WTC11 (cell line): Measurements from ENCODE around the gene NRXN2. TPM values are rescaled to one million over a fixed set of nuclear protein-coding genes. Genes with fewer than 3 reads are reported as not detected.

Source experiments
- ATAC-seq: fragments of 200-7000 bp; cut with Tn5 transposase; 2 replicates; pipeline ENCODE4 v1.10.0; 2021; ENCODE audit warnings: mild to moderate bottlenecking, moderate library complexity
- CTCF ChIA-PET: fragments of 300-600 bp; sonication (Branson Sonifier 250); formaldehyde crosslinking; loops from one replicate; lab custom pipeline; 2021; ENCODE audit warnings: antibody characterized with exemption; lab: Charles Lee
- POLR2A ChIA-PET: fragments of 350-600 bp; sonication (Branson Sonifier 250); formaldehyde crosslinking; loops from one replicate; lab custom pipeline; 2021; ENCODE audit warnings: antibody characterized with exemption; lab: Charles Lee
- DNase-seq: peaks from one replicate; pipeline ENCODE4 v3.0.0; 2021; ENCODE audit warnings: low spot score
- H3K27ac Mint-ChIP-seq: 2 replicates; pipeline ENCODE4 v1.8.0; 2021; ENCODE audit warnings: mixed read lengths
- H3K27me3 Mint-ChIP-seq: 2 replicates; pipeline ENCODE4 v1.8.0; 2021; ENCODE audit warnings: low read depth, mild to moderate bottlenecking, moderate library complexity, mixed read lengths
- H3K36me3 Mint-ChIP-seq: 2 replicates; pipeline ENCODE4 v1.8.0; 2021; ENCODE audit warnings: mixed read lengths
- H3K4me1 Mint-ChIP-seq: 2 replicates; pipeline ENCODE4 v1.8.0; 2022; ENCODE audit warnings: mixed read lengths
- H3K4me3 Mint-ChIP-seq: 2 replicates; pipeline ENCODE4 v1.8.0; 2021; ENCODE audit warnings: mild to moderate bottlenecking, moderate library complexity, mixed read lengths
- H3K9me3 Mint-ChIP-seq: 2 replicates; pipeline ENCODE4 v1.8.0; 2021; ENCODE audit warnings: mixed read lengths
- ATF1 ChIP-seq: sonication (generic); formaldehyde crosslinking; IDR thresholded peaks from 2 replicates; pipeline ENCODE4 v1.8.1; 2023; ENCODE audit warnings: mild to moderate bottlenecking, moderate library complexity, missing genetic modification reagents
- CBFB ChIP-seq: sonication (generic); formaldehyde crosslinking; IDR thresholded peaks from 2 replicates; pipeline ENCODE4 v1.8.1; 2022; ENCODE audit warnings: mild to moderate bottlenecking, low read depth, missing genetic modification reagents
- CTCF ChIP-seq: fragments of 200-600 bp; IDR thresholded peaks from 2 replicates; pipeline ENCODE4 v1.8.0; 2022; ENCODE audit warnings: antibody characterized with exemption
- IRF1 ChIP-seq: sonication (generic); formaldehyde crosslinking; IDR thresholded peaks from 2 replicates; pipeline ENCODE4 v1.8.0; 2023; ENCODE audit warnings: missing genetic modification reagents
- MAX ChIP-seq: sonication (generic); formaldehyde crosslinking; IDR thresholded peaks from 2 replicates; pipeline ENCODE4 v1.8.0; 2022; ENCODE audit warnings: mild to moderate bottlenecking, missing genetic modification reagents
- SMAD3 ChIP-seq: sonication (generic); formaldehyde crosslinking; IDR thresholded peaks from 2 replicates; pipeline ENCODE4 v1.8.0; 2022; ENCODE audit warnings: missing genetic modification reagents, mild to moderate bottlenecking, borderline replicate concordance
- SOX15 ChIP-seq: fragments of 250-450 bp; sonication (Bioruptor Pico); IDR thresholded peaks from 2 replicates; pipeline ENCODE4 v1.9.0; 2021; ENCODE audit warnings: mild to moderate bottlenecking
- SP1 ChIP-seq: sonication (generic); formaldehyde crosslinking; conservative IDR thresholded peaks from 2 replicates; pipeline ENCODE4 v1.8.1; 2022; ENCODE audit warnings: missing genetic modification reagents
- TEAD1 ChIP-seq: sonication (generic); formaldehyde crosslinking; IDR thresholded peaks from 2 replicates; pipeline ENCODE4 v1.8.0; 2022; ENCODE audit warnings: mild to moderate bottlenecking, missing genetic modification reagents
- TEAD4 ChIP-seq: sonication (generic); formaldehyde crosslinking; IDR thresholded peaks from 2 replicates; pipeline ENCODE4 v1.8.0; 2022; ENCODE audit warnings: mild to moderate bottlenecking, missing genetic modification reagents
- ZMAT4 ChIP-seq: fragments of 250-450 bp; sonication (Bioruptor Pico); IDR thresholded peaks from 2 replicates; pipeline ENCODE4 v1.9.0; 2021; ENCODE audit warnings: mild to moderate bottlenecking
- ZNF138 ChIP-seq: sonication (generic); formaldehyde crosslinking; conservative IDR thresholded peaks from 2 replicates; pipeline ENCODE4 v1.8.1; 2022; ENCODE audit warnings: mild to moderate bottlenecking, moderate library complexity, missing genetic modification reagents
- ZNF219 ChIP-seq: sonication (generic); formaldehyde crosslinking; IDR thresholded peaks from 2 replicates; pipeline ENCODE4 v1.8.0; 2023; ENCODE audit warnings: missing genetic modification reagents, mild to moderate bottlenecking, borderline replicate concordance
- ZNF281 ChIP-seq: sonication (generic); formaldehyde crosslinking; IDR thresholded peaks from 2 replicates; pipeline ENCODE4 v1.8.0; 2023; ENCODE audit warnings: mild to moderate bottlenecking, missing genetic modification reagents
- ZNF396 ChIP-seq: fragments of 250-450 bp; sonication (Bioruptor Pico); IDR thresholded peaks from 2 replicates; pipeline ENCODE4 v1.8.0; 2021; ENCODE audit warnings: mild to moderate bottlenecking, moderate library complexity, borderline replicate concordance
- ZNF512 ChIP-seq: sonication (generic); formaldehyde crosslinking; IDR thresholded peaks from 2 replicates; pipeline ENCODE4 v1.8.1; 2022; ENCODE audit warnings: missing genetic modification reagents, borderline replicate concordance
- total RNA-seq: library from RNA; stranded (reverse); gene quantifications from 3 replicates; pipeline ENCODE4 v1.2.3, GENCODE V29; 2021
- TF ChIP-seq, protein P1 (sequence below): fragments of 250-450 bp; sonication (Bioruptor Pico); conservative IDR thresholded peaks from 2 replicates; pipeline ENCODE4 v1.9.0; 2021; ENCODE audit warnings: mild to moderate bottlenecking

Gene NRXN2
- total RNA-seq, 1 experiment from 2014 or later, result 8.6 TPM

DNA sequence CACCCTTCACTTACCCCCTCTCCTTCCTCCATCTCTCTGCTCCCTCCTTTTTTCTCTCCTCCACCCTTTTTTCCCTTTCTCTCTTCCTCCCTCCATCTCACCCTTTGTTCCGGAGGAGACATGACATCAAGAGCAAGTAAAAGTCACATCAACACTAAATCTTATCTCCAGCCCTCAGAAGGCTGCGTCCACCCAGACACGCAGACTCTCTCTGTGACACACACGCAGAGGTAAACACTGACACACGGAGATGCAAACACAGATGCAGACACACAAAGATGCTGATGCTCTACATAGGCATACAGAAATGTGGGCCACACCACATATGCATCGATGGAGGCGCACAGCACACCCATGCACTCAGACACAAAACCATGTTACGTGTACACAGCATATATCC lies 27.0 kb downstream of the NRXN2 start:
- Mint-ChIP-seq H3K27me3 (peaks cover 54% of the 10 kb centered on the region), H3K4me3 (no peak overlapping the region)
- no peak for TF ChIP-seq SOX15 (CRISPR knock-in tag)
- no peak for TF ChIP-seq CBFB (CRISPR knock-in tag)
- no peak for TF ChIP-seq ZNF138 (CRISPR knock-in tag)
- TF ChIP-seq TEAD4 (CRISPR knock-in tag), result no peak
- no peak for TF ChIP-seq ZMAT4 (CRISPR knock-in tag)
- no peak for TF ChIP-seq ZNF512 (CRISPR knock-in tag)
- TF ChIP-seq ZNF219 (CRISPR knock-in tag), result no peak
- TF ChIP-seq ATF1 (CRISPR knock-in tag), result no peak
- no peak for TF ChIP-seq SP1
- TF ChIP-seq CTCF, result no peak
- TF ChIP-seq ZNF396 (CRISPR knock-in tag), result no peak
- no peak for TF ChIP-seq ZNF281 (CRISPR knock-in tag)
- TF ChIP-seq SMAD3 (CRISPR knock-in tag), result no peak
- TF ChIP-seq, protein P1, sequence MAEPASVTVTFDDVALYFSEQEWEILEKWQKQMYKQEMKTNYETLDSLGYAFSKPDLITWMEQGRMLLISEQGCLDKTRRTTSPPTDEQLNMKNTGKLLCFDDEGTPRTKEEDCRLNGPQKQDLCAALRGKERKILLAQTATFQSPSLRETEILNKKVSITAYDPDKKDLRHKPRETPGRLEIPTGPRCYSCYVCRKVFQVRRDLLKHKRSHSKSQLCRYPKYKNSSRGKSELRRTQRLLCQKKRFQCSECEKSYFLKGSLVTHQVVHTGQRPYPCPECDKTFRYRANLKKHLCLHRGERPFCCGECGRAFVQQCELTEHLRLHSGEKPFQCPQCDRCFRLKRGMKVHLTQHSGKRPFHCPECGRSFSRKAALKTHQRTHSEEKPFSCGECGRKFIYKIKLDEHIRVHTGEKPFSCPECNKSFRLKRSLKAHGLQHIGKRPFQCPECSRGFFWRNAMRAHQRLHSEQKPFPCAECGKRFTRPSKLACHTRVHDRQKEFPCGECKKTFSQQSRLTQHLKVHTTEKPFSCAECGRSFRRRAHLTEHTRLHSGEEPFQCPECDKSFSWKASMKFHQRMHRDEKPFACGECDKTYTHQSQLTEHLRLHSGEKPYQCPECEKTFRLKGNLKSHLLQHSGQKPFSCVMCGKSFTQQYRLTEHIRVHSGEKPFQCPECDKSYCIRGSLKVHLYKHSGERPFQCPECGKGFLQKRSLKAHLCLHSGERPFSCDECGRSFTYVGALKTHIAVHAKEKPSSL (CRISPR knock-in tag), result no peak
- no peak for TF ChIP-seq MAX (CRISPR knock-in tag)
- TF ChIP-seq TEAD1, result no peak
- no peak for TF ChIP-seq IRF1 (CRISPR knock-in tag)

More for the DNA sequence above, 27.0 kb downstream of the NRXN2 start:
- CTCF ChIA-PET, result interaction anchor here (1.0 to 3.5 kb wide), 2 partner anchors 7 to 192 kb away, joined by 3 to 31 read pairs; no protein-coding TSS in a partner anchor
- DNase-seq (no peak), ATAC-seq (no peak)
- Mint-ChIP-seq H3K27ac (no peak overlapping the region), H3K9me3 (no peaks in the 10 kb centered on the region), H3K36me3 (no peaks in the 10 kb centered on the region), H3K4me1 (peaks cover 21% of the 10 kb centered on the region)
- POLR2A ChIA-PET, result no interaction called here
